Measurements from ENCODE around the gene ASAP2. TPM values are rescaled to one million over a fixed set of nuclear protein-coding genes. Genes with fewer than 3 reads are reported as not detected.
"Not testable (repeated sequence)": the region's sequence is repeated elsewhere in the genome, so short reads cannot be mapped to it uniquely, and the experiment has no call there.

The ASAP2 gene
- total RNA-seq, 2 experiments from 2014 or later: not detected

- Mint-ChIP-seq H3K27ac (no peak overlapping the region), H3K9me3 (no peaks in the 10 kb centered on the region), H3K4me1 (no peaks in the 10 kb centered on the region), H3K27me3 (peaks cover 8% of the 10 kb centered on the region), H3K4me3 (no peak overlapping the region), H3K36me3 (no peaks in the 10 kb centered on the region)
- DNase-seq: no peak
- POLR2A ChIA-PET: interaction anchor here (0.7 kb wide), 1 partner anchor 151 kb away, joined by 3 read pairs; no protein-coding TSS in a partner anchor
- no peak for ATAC-seq (ENCODE audit: low read depth)
Observed at GRCh38 chr2:9251154-9252001, 44.8 kb downstream of the ASAP2 start.

- H3K27ac Mint-ChIP-seq: no peak overlapping the region
- no peak for DNase-seq
- no peaks in the 10 kb centered on the region for H3K4me1 Mint-ChIP-seq
- POLR2A ChIA-PET: interaction anchor here (0.7 kb wide), 1 partner anchor 150 kb away, joined by 3 read pairs; no protein-coding TSS in a partner anchor
- ATAC-seq (ENCODE audit: low read depth): no peak
- peaks cover 7% of the 10 kb centered on the region for H3K27me3 Mint-ChIP-seq
- H3K9me3 Mint-ChIP-seq: no peaks in the 10 kb centered on the region
- H3K36me3 Mint-ChIP-seq: no peaks in the 10 kb centered on the region
- H3K4me3 Mint-ChIP-seq: no peak overlapping the region
Observed at GRCh38 chr2:9252002-9252357, 45.4 kb downstream of the ASAP2 start.

- Mint-ChIP-seq H3K4me1 (no peaks in the 10 kb centered on the region), H3K27me3 (peaks cover 4% of the 10 kb centered on the region), H3K27ac (no peak overlapping the region), H3K36me3 (no peaks in the 10 kb centered on the region), H3K4me3 (no peak overlapping the region), H3K9me3 (no peaks in the 10 kb centered on the region)
- DNase-seq (no peak), ATAC-seq (ENCODE audit: low read depth) (no peak)
- POLR2A ChIA-PET: no interaction called here
Observed at GRCh38 chr2:9255416-9255815, 48.8 kb downstream of the ASAP2 start.

DNA sequence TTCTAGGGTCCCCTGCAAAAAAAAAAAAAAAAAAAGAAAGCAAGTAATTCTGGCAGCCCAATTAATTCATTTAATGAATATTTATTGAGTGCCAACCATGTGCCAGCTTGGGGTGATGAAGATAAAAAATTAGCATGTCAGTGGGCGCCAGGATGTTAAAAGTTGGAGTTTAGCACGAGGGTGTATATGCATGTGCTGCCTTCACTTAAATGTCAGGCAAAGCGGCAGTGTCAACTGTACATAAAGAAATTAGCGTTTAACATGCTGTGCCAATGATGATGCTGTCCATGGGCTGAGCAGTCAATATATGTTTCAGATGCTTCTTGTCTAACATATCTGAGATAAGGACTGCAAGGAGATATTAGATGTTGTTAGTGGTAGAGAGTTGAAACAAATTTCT, 49.5 kb downstream of the ASAP2 start:
- Mint-ChIP-seq H3K27ac (no peak overlapping the region), H3K4me3 (no peak overlapping the region), H3K4me1 (no peaks in the 10 kb centered on the region), H3K36me3 (no peaks in the 10 kb centered on the region), H3K9me3 (no peaks in the 10 kb centered on the region), H3K27me3 (peaks cover 7% of the 10 kb centered on the region)
- ATAC-seq (ENCODE audit: low read depth) (no peak), DNase-seq (no peak)
- POLR2A ChIA-PET: no interaction called here

- Mint-ChIP-seq H3K4me1 (no peaks in the 10 kb centered on the region), H3K27me3 (peaks cover 6% of the 10 kb centered on the region), H3K9me3 (no peaks in the 10 kb centered on the region), H3K4me3 (no peak overlapping the region), H3K27ac (no peak overlapping the region), H3K36me3 (no peaks in the 10 kb centered on the region)
- POLR2A ChIA-PET: no interaction called here
- no peak for DNase-seq
- ATAC-seq (ENCODE audit: low read depth): no peak
Observed at GRCh38 chr2:9256570-9257043, 50.0 kb downstream of the ASAP2 start.

DNA sequence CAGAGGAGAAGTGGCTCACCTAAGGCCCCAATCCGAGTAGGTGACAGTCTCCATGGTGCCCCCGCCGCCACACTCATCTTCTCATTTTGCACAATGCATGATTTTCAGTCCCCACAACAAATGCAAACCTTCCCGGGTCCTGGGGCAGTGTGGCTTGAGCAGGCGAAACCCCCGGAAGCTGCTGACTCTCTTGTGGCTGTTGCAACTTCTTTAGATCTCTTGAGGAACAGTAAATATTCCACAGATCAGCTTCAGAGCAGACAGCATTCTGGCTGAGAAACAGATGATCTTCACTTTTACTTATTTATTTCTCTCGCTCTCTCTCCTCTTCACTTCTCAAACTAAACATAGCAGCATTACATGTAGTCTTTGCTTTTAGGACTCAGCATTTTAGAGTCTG, 51.9 kb downstream of the ASAP2 start:
- no peak overlapping the region for H3K4me3 Mint-ChIP-seq
- H3K4me1 Mint-ChIP-seq: no peaks in the 10 kb centered on the region
- no peak overlapping the region for H3K27ac Mint-ChIP-seq
- POLR2A ChIA-PET: no interaction called here
- peaks cover 11% of the 10 kb centered on the region for H3K27me3 Mint-ChIP-seq
- ATAC-seq (ENCODE audit: low read depth) (no peak), DNase-seq (no peak)
- no peaks in the 10 kb centered on the region for H3K9me3 Mint-ChIP-seq
- no peaks in the 10 kb centered on the region for H3K36me3 Mint-ChIP-seq

- peaks cover 14% of the 10 kb centered on the region for H3K27me3 Mint-ChIP-seq
- no peak overlapping the region for H3K27ac Mint-ChIP-seq
- H3K4me3 Mint-ChIP-seq: no peak overlapping the region
- no peak for ATAC-seq (ENCODE audit: low read depth)
- no peaks in the 10 kb centered on the region for H3K9me3 Mint-ChIP-seq
- DNase-seq: no peak
- POLR2A ChIA-PET: no interaction called here
- no peaks in the 10 kb centered on the region for H3K4me1 Mint-ChIP-seq
- H3K36me3 Mint-ChIP-seq: no peaks in the 10 kb centered on the region
Observed at GRCh38 chr2:9258953-9259399, 52.4 kb downstream of the ASAP2 start.

- ATAC-seq (ENCODE audit: low read depth) (no peak), DNase-seq (no peak)
- no peak overlapping the region for H3K4me3 Mint-ChIP-seq
- H3K36me3 Mint-ChIP-seq: no peaks in the 10 kb centered on the region
- peaks cover 12% of the 10 kb centered on the region for H3K27me3 Mint-ChIP-seq
- POLR2A ChIA-PET: no interaction called here
- no peaks in the 10 kb centered on the region for H3K9me3 Mint-ChIP-seq
- H3K27ac Mint-ChIP-seq: no peak overlapping the region
- no peaks in the 10 kb centered on the region for H3K4me1 Mint-ChIP-seq
Observed at GRCh38 chr2:9260464-9260918, 53.9 kb downstream of the ASAP2 start.

GRCh38 chr2:9261231-9261883, 54.7 kb downstream of the ASAP2 start:
- H3K4me3 Mint-ChIP-seq: no peak overlapping the region
- peaks cover 12% of the 10 kb centered on the region for H3K27me3 Mint-ChIP-seq
- H3K4me1 Mint-ChIP-seq: no peaks in the 10 kb centered on the region
- no peaks in the 10 kb centered on the region for H3K9me3 Mint-ChIP-seq
- DNase-seq (no peak), ATAC-seq (ENCODE audit: low read depth) (no peak)
- H3K27ac Mint-ChIP-seq: no peak overlapping the region
- POLR2A ChIA-PET: no interaction called here
- H3K36me3 Mint-ChIP-seq: no peaks in the 10 kb centered on the region

DNA sequence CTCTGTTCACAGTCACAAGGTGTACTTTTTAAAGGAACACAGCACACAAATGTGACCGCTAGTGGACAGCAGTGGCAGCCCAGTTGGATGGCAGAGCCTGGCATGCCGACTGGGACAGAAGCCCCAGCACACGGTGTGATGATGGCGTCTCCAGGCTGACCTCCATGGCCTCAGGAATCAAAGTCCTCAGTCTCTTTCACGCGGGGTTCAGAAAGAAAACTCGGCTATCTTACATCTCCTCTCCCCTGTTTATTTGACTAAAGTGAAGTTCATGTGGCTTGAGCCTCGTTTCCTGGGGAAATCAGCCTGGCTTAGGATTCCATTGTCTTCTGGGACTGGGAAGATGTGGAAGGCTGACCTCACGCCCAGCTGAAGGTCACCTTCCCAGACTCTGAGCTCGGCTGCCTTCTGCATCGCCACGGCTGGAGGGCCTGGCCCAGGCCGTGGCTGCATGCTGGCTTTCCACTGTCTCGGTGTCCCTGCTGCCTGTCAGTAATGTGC, 56.1 kb downstream of the ASAP2 start:
- Mint-ChIP-seq H3K9me3 (no peaks in the 10 kb centered on the region), H3K4me3 (no peak overlapping the region), H3K27me3 (peaks cover 15% of the 10 kb centered on the region), H3K36me3 (no peaks in the 10 kb centered on the region), H3K4me1 (no peaks in the 10 kb centered on the region), H3K27ac (no peak overlapping the region)
- DNase-seq (no peak), ATAC-seq (ENCODE audit: low read depth) (no peak)
- POLR2A ChIA-PET: no interaction called here

DNA sequence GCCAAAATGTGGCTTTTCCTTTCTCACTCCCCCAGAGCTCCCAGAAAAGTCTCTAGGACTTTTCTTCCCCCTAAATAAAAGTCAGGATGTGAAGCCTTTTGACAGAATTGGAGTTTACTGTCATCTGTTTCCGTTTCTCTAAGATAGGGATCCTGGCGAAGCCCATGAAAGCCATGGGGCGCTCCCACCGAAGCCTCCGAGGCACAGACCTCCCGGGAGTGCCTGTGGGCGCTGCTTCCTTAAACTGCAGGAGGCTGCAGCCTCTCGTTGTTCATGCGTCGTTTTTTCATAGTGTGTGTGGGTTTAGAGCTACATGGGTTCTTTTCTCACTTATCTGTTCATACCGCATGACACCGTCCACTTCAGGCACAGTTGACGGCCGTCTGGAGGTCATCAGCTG, 56.8 kb downstream of the ASAP2 start:
- ATAC-seq (ENCODE audit: low read depth): no peak
- no peak overlapping the region for H3K4me3 Mint-ChIP-seq
- H3K27me3 Mint-ChIP-seq: peaks cover 15% of the 10 kb centered on the region
- H3K9me3 Mint-ChIP-seq: no peaks in the 10 kb centered on the region
- H3K36me3 Mint-ChIP-seq: no peaks in the 10 kb centered on the region
- DNase-seq: no peak
- POLR2A ChIA-PET: no interaction called here
- H3K4me1 Mint-ChIP-seq: no peaks in the 10 kb centered on the region
- H3K27ac Mint-ChIP-seq: no peak overlapping the region

GRCh38 chr2:9264301-9264700, 57.7 kb downstream of the ASAP2 start:
- H3K27ac Mint-ChIP-seq: no peak overlapping the region
- no peaks in the 10 kb centered on the region for H3K36me3 Mint-ChIP-seq
- H3K4me1 Mint-ChIP-seq: no peaks in the 10 kb centered on the region
- peaks cover 15% of the 10 kb centered on the region for H3K27me3 Mint-ChIP-seq
- DNase-seq: no peak
- no peak for ATAC-seq (ENCODE audit: low read depth)
- H3K4me3 Mint-ChIP-seq: no peak overlapping the region
- POLR2A ChIA-PET: no interaction called here
- no peaks in the 10 kb centered on the region for H3K9me3 Mint-ChIP-seq

DNA sequence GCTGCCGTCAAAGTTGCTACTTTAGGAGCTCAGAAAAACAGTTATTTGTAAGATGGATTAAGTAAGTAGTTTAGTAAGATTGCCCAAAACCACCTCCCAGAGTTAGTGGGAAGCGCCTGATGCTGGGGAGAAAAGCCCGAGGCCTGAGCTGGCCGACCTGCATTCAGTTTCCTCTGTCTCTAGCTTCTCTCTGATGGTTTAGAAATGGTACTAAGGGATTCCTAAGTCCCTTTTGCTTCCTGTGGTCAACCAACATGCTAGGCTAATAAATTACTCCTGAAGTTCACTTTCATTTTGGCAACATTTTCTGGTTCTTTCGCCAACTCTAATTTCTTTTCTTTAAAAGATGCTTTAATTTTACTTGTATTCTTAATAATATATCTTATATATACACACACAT, 60.1 kb downstream of the ASAP2 start:
- no peaks in the 10 kb centered on the region for H3K4me1 Mint-ChIP-seq
- no peak overlapping the region for H3K27ac Mint-ChIP-seq

GRCh38 chr2:9267286-9267685, 60.7 kb downstream of the ASAP2 start:
- ATAC-seq (ENCODE audit: low read depth); H3K27ac Mint-ChIP-seq; H3K9me3 Mint-ChIP-seq; H3K4me1 Mint-ChIP-seq; DNase-seq; POLR2A ChIA-PET; H3K36me3 Mint-ChIP-seq; H3K4me3 Mint-ChIP-seq: not testable (repeated sequence)
- peaks cover 13% of the 10 kb centered on the region for H3K27me3 Mint-ChIP-seq

More for the DNA sequence above, 60.1 kb downstream of the ASAP2 start:
- no peak for DNase-seq
- Mint-ChIP-seq H3K9me3 (no peaks in the 10 kb centered on the region), H3K36me3 (no peaks in the 10 kb centered on the region), H3K27me3 (peaks cover 11% of the 10 kb centered on the region), H3K4me3 (no peak overlapping the region)
- POLR2A ChIA-PET: no interaction called here
- no peak for ATAC-seq (ENCODE audit: low read depth)
